HepG2 (cell line): Measurements from ENCODE around the gene SBNO2. TPM values are rescaled to one million over a fixed set of nuclear protein-coding genes. Genes with fewer than 3 reads are reported as not detected.
"Not testable (repeated sequence)": the region's sequence is repeated elsewhere in the genome, so short reads cannot be mapped to it uniquely, and the experiment has no call there.

Experiments
- ATAC-seq: fragments of 200-7000 bp; cut with Tn5 transposase; 3 replicates; pipeline ENCODE4 v1.9.1; 2020; ENCODE audit warnings: mild to moderate bottlenecking, moderate library complexity
- BruUV-seq: library from RNA; stranded (reverse); fragments of 400-500 nt; replicated peaks from 2 replicates; lab custom pipeline; 2021; lab: Mats Ljungman, UMichigan
- CTCF ChIA-PET: fragments of 300-600 bp; formaldehyde crosslinking; extraction: SDS; loops from one replicate; lab custom pipeline; 2021; ENCODE audit warnings: low total read pairs, inconsistent platforms, low intra/inter-chr PET ratio; lab: Yijun Ruan, JAX
- POLR2A ChIA-PET: fragments of 350-600 bp; sonication (Branson Sonifier 250); formaldehyde crosslinking; loops from one replicate; lab custom pipeline; 2020; ENCODE audit warnings: antibody characterized with exemption, inconsistent platforms; lab: Yijun Ruan, JAX
- DNase-seq: peaks from one replicate; pipeline ENCODE4 v3.0.0-alpha.2; 2015; ENCODE audit warnings: low spot score
- FAIRE-seq: peaks from 3 replicates; lab custom pipeline; 2011; peaks lifted over from hg19 to GRCh38; lab: Jason Lieb, UNC
- H2AFZ ChIP-seq: one replicate; pipeline ENCODE4 v1.6.1; 2011; ENCODE audit warnings: low read length, inconsistent platforms
- H3K27ac ChIP-seq: fragments of 300-600 bp; 3 replicates; pipeline ENCODE4 v1.8.0; 2011; ENCODE audit warnings: mixed run types, mild to moderate bottlenecking, mixed read lengths, low read length, inconsistent platforms; ENCODE audit not compliant: insufficient read depth; ENCODE audit errors: extremely low read length
- H3K27me3 ChIP-seq, 2 experiments: fragments of 200-600 bp in 1 of 2; 2 replicates in 1 of 2; 3 replicates in 1 of 2; pipeline versions ENCODE4 v1.6.0 to v1.8.0; 2011; ENCODE audit warnings: low read length in 2 of 2, mild to moderate bottlenecking in 2 of 2, moderate library complexity in 2 of 2, inconsistent platforms in 1 of 2; ENCODE audit not compliant: insufficient read depth in 2 of 2, control insufficient read depth in 1 of 2
- H3K36me3 ChIP-seq, 2 experiments: fragments of 200-600 bp in 1 of 2; replicated peaks in 1 of 2; 2 replicates in 1 of 2; 3 replicates in 1 of 2; pipeline versions ENCODE4 v1.5.1 to v1.8.0; 2011; ENCODE audit warnings: low read length in 2 of 2, inconsistent platforms in 1 of 2; ENCODE audit not compliant: insufficient read depth in 2 of 2, control insufficient read depth in 1 of 2
- H3K4me1 ChIP-seq: 2 replicates; pipeline ENCODE4 v1.5.1; 2012; ENCODE audit warnings: low read length, inconsistent platforms; ENCODE audit not compliant: insufficient read depth
- H3K4me2 ChIP-seq: 2 replicates; pipeline ENCODE4 v1.6.0; 2011; ENCODE audit warnings: low read depth, low read length, inconsistent platforms
- H3K4me3 ChIP-seq, 3 experiments: fragments of 200-600 bp in 1 of 3; sonication (generic), shearing (Covaris generic) in 1 of 3; replicated peaks in 1 of 3; 2 replicates each; pipeline ENCODE4 v1.5.1; 2011 to 2016; ENCODE audit warnings: low read length in 3 of 3, inconsistent platforms in 2 of 3, low read depth in 2 of 3, mild to moderate bottlenecking in 2 of 3, control low read depth in 1 of 3, mixed read lengths in 1 of 3; ENCODE audit not compliant: insufficient read depth in 1 of 3
- H3K79me2 ChIP-seq: one replicate; pipeline ENCODE4 v1.6.1; 2011; ENCODE audit warnings: low read length, inconsistent platforms; ENCODE audit not compliant: insufficient read depth
- H3K9ac ChIP-seq: 2 replicates; pipeline ENCODE4 v1.6.0; 2011; ENCODE audit warnings: mild to moderate bottlenecking, low read depth, low read length, inconsistent platforms; ENCODE audit not compliant: insufficient read depth
- H3K9me3 ChIP-seq: 2 replicates; pipeline ENCODE4 v1.5.1; 2012; ENCODE audit warnings: mild to moderate bottlenecking, low read length
- H4K20me1 ChIP-seq: 2 replicates; pipeline ENCODE4 v1.6.0; 2011; ENCODE audit warnings: inconsistent platforms, mild to moderate bottlenecking, low read length, moderate library complexity; ENCODE audit not compliant: insufficient read depth
- FOXA1 ChIP-seq, 2 experiments: fragments of 450-650 bp in 1 of 2; sonication (generic) in 1 of 2; formaldehyde crosslinking in 1 of 2; IDR thresholded peaks; 2 replicates each; pipeline versions ENCODE4 v1.4.0 to v1.6.1; 2016 to 2020; ENCODE audit warnings: missing genetic modification reagents in 1 of 2
- KLF11 ChIP-seq: IDR thresholded peaks from 2 replicates; pipeline ENCODE4 v1.6.1; 2016; ENCODE audit warnings: missing compliant biosample characterization
- NFE2 ChIP-seq: sonication (generic); formaldehyde crosslinking; IDR thresholded peaks from 2 replicates; pipeline ENCODE4 v1.4.0; 2020; ENCODE audit warnings: missing genetic modification reagents
- NFKBIZ ChIP-seq: IDR thresholded peaks from 2 replicates; pipeline ENCODE4 v1.6.1; 2018; ENCODE audit warnings: missing genetic modification reagents, missing compliant biosample characterization
- RBFOX2 ChIP-seq: fragments of 200-400 bp; formaldehyde crosslinking; IDR thresholded peaks from 2 replicates; pipeline ENCODE4 v1.6.1; 2017; ENCODE audit warnings: low read depth, mild to moderate bottlenecking, low read length
- ZNF746 ChIP-seq: sonication (generic); formaldehyde crosslinking; IDR thresholded peaks from 2 replicates; pipeline ENCODE4 v1.8.0; 2022; ENCODE audit warnings: mild to moderate bottlenecking, missing genetic modification reagents
- WGBS: methylation state at CpG from one replicate; pipeline ENCODE4 v1.1.6; 2017; ENCODE audit warnings: low lambda C conversion rate; 5-methylcytosine and 5-hydroxymethylcytosine counted together
- in situ Hi-C: cut with HindIII; loops from 2 replicates; pipeline ENCODE4 v1.10.0; 2017; ENCODE audit warnings: low pct_unique_long_range_greater_than_20kb; ENCODE audit not compliant: extremely low pct_ligation_motif_present
- intact Hi-C: fragments of 100-400 bp; cut with micrococcal nuclease; formaldehyde crosslinking; loops from one replicate; pipeline ENCODE4 v1.10.0; 2022; ENCODE audit not compliant: unreplicated experiment
- polyA plus RNA-seq, 8 experiments: library from polyadenylated mRNA; depleted of rRNA in 3 of 8; stranded (reverse) in 7 of 8; unstranded in 1 of 8; fragments of >200 nt; fragmentation: Illumina TruSeq in 4 of 8; extraction: Trizol in 4 of 8; gene quantifications; 2 replicates each; pipeline versions ENCODE4 v1.2.1 to v1.2.3, GENCODE V29; 2011 to 2016; ENCODE audit warnings: low read depth in 4 of 8, missing spikeins in 1 of 8, mixed read lengths in 1 of 8; ENCODE audit not compliant: insufficient read depth in 1 of 8
- total RNA-seq, 5 experiments: library from RNA; depleted of rRNA; stranded (reverse); fragments of >200 nt; fragmentation: Illumina TruSeq; extraction: Trizol; gene quantifications; 2 replicates each; pipeline ENCODE4 v1.2.3, GENCODE V29; 2016; ENCODE audit warnings: low read depth in 1 of 5
- TF ChIP-seq, protein P1 (sequence below): sonication (generic); formaldehyde crosslinking; IDR thresholded peaks from 2 replicates; pipeline ENCODE4 v1.5.1; 2020; ENCODE audit warnings: missing genetic modification reagents, mild to moderate bottlenecking, borderline replicate concordance
- TF ChIP-seq, protein P2 (sequence below): sonication (generic); formaldehyde crosslinking; IDR thresholded peaks from 2 replicates; pipeline ENCODE4 v1.5.1; 2020; ENCODE audit warnings: missing genetic modification reagents, mild to moderate bottlenecking, borderline replicate concordance

SBNO2 gene
- total and polyA plus RNA-seq, 2 of the 13 experiments (the other 11 are each of a cell fraction or from before 2014, with no cell fraction given) = 8.6 to 10.4 TPM

- Histone ChIP-seq H3K27me3 (no peaks in the 10 kb centered on the region; a peak in 1 of 5 replicates), H3K4me3 (no peak overlapping the region), H3K27ac (no peak overlapping the region), H3K9me3 (no peaks in the 10 kb centered on the region), H3K9ac (no peak overlapping the region), H4K20me1 (no peaks in the 10 kb centered on the region), H3K36me3 (peaks cover 13 to 21% of the 10 kb centered on the region in 2 experiments; a peak in 4 of 5 replicates), H3K4me2 (no peak overlapping the region)
- no TSS peak for BruUV-seq
- ChIA-PET POLR2A (interaction anchor here (1.0 kb wide), 1 partner anchor 18 kb away, joined by 3 read pairs; no protein-coding TSS in a partner anchor), CTCF (no interaction called here)
- 92% methylated on average over 28 of the region's 35 CpGs for WGBS
- in situ Hi-C loops = loop anchor here (5.0 kb wide), 1 partner anchor 36 kb away; no protein-coding TSS in a partner anchor
- FAIRE-seq (no peak), ATAC-seq (no peak)
- intact Hi-C loops = no loop called here
- no peak for TF ChIP-seq ZNF746
- TF ChIP-seq, protein P1, sequence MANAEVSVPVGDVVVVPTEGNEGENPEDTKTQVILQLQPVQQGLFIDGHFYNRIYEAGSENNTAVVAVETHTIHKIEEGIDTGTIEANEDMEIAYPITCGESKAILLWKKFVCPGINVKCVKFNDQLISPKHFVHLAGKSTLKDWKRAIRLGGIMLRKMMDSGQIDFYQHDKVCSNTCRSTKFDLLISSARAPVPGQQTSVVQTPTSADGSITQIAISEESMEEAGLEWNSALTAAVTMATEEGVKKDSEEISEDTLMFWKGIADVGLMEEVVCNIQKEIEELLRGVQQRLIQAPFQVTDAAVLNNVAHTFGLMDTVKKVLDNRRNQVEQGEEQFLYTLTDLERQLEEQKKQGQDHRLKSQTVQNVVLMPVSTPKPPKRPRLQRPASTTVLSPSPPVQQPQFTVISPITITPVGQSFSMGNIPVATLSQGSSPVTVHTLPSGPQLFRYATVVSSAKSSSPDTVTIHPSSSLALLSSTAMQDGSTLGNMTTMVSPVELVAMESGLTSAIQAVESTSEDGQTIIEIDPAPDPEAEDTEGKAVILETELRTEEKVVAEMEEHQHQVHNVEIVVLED (CRISPR knock-in tag) = no peak
- TF ChIP-seq FOXA1 (IDR thresholded peaks at IDR 0.05) = no peak
- no peak for TF ChIP-seq FOXA1 (CRISPR knock-in tag; IDR thresholded peaks at IDR 0.05)
- no peak for TF ChIP-seq KLF11 (CRISPR knock-in tag)
- no peak for TF ChIP-seq NFKBIZ
- TF ChIP-seq RBFOX2 = no peak
- TF ChIP-seq, protein P2, sequence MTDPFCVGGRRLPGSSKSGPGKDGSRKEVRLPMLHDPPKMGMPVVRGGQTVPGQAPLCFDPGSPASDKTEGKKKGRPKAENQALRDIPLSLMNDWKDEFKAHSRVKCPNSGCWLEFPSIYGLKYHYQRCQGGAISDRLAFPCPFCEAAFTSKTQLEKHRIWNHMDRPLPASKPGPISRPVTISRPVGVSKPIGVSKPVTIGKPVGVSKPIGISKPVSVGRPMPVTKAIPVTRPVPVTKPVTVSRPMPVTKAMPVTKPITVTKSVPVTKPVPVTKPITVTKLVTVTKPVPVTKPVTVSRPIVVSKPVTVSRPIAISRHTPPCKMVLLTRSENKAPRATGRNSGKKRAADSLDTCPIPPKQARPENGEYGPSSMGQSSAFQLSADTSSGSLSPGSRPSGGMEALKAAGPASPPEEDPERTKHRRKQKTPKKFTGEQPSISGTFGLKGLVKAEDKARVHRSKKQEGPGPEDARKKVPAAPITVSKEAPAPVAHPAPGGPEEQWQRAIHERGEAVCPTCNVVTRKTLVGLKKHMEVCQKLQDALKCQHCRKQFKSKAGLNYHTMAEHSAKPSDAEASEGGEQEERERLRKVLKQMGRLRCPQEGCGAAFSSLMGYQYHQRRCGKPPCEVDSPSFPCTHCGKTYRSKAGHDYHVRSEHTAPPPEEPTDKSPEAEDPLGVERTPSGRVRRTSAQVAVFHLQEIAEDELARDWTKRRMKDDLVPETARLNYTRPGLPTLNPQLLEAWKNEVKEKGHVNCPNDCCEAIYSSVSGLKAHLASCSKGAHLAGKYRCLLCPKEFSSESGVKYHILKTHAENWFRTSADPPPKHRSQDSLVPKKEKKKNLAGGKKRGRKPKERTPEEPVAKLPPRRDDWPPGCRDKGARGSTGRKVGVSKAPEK (CRISPR knock-in tag) = no peak
- TF ChIP-seq NFE2 (CRISPR knock-in tag) = no peak
- TF ChIP-seq, all 625 proteins: peak for 0
- H2AFZ ChIP-seq = no peak overlapping the region
- no peaks in the 10 kb centered on the region for H3K79me2 ChIP-seq
- DNase-seq = no peak
- H3K4me1 ChIP-seq = peaks cover 15% of the 10 kb centered on the region
Observed at GRCh38 chr19:1115646-1116420, 58.2 kb downstream of the SBNO2 start.

DNA sequence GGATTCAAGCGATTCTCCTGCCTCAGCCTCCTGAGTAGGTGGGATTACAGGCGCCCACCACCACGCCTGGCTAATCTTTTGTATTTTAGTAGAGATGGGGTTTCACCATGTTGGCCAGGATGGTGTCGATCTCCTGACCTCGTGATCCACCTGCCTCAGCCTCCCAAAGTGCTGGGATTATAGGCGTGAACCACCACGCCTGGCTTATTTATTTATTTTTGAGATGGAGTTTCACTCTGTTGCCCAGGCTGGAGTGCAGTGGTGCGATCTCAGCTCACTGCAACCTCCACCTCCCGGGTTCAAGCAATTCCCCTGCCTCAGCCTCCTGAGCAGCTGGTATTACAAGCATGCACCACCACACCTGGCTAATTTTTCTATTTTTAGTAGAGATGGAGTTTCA, 59.3 kb downstream of the SBNO2 start:
- intact Hi-C loops (loop anchor here (5.0 kb wide), 1 partner anchor 78 kb away; no protein-coding TSS in a partner anchor), in situ Hi-C loops (loop anchor here (5.0 kb wide), 2 partner anchors 38 to 78 kb away; no protein-coding TSS in a partner anchor)
- H3K4me2 ChIP-seq, ATAC-seq, DNase-seq, FAIRE-seq, H3K9me3 ChIP-seq, H4K20me1 ChIP-seq, H3K9ac ChIP-seq, CTCF ChIA-PET, H3K27ac ChIP-seq, H2AFZ ChIP-seq, H3K4me3 ChIP-seq, H3K27me3 ChIP-seq, BruUV-seq, H3K79me2 ChIP-seq: not testable (repeated sequence)
- 100% methylated on average over 7 of the region's 9 CpGs for WGBS
- Histone ChIP-seq H3K4me1 (peaks cover 15% of the 10 kb centered on the region), H3K36me3 (peaks cover 13 to 17% of the 10 kb centered on the region in 2 experiments; a peak in 4 of 5 replicates)
- POLR2A ChIA-PET = interaction anchor here (1.0 to 1.9 kb wide), 2 partner anchors 8 to 17 kb away, joined by 3 to 5 read pairs; no protein-coding TSS in a partner anchor
